HG03575 (cell line): ENCODE results near the gene ATF4.

Experiments
- ATAC-seq: cut with Tn5 transposase; IDR thresholded peaks from one replicate; pipeline ENCODE4 v1.9.1; 2021; ENCODE audit not compliant: unreplicated experiment, insufficient number of reproducible peaks, low FRiP score; ENCODE audit errors: extremely low read depth

Gene ATF4

GRCh38 chr22:39545386-39546365, 25.3 kb downstream of the ATF4 start:
- no peak for ATAC-seq

DNA sequence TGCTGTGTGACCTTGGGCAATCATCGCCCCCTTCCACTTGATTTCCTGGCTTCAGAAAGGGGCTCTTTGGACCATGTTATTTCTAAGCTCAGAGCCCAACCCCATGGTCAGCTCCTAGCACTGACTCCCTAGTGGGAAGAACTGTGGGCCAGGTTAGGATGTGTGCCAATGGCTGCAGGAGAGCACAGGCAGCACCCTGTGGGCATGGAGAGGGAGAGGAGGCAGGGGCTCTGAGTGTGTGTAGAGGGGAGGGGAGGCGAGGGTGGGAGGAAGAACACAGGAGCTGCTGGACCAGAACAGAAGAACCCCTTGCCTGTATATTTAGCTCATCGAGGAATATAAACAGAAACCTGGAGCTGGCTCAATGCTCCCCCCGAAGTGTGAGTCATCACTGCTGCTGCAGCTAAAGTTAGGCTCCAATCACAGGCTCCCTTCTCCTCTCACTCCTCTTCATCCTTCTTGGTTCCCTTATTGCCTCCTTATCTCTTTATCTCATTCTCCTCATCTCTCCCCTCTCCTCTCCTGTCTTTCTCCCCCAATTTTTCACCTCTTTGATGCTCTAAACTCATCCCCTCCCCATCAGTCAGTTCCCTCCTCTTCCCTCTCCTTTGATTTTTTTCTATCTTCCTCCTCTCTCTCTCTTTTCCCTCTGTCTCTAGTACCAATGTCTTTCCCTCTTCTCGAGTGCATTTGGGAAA, 26.7 kb downstream of the ATF4 start:
- no peak for ATAC-seq

DNA sequence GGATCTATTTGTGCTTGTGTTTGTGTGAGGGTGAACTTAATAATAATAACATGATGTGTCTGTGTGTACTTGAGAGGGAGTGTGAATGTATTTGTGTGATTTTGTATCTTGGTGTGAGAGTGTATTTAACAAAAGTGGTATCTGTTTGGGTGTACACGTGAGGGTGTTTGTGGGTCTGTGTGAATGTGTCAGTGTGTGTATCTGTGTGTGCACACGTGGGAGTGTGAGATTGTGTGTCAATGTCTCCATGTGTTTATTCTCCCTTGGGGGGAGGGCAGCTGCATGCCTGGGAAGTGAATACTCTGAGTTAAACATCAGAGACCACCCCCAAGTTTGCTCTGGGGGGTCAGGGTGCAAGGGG, 27.2 kb downstream of the ATF4 start:
- no peak for ATAC-seq

GRCh38 chr22:39553429-39553828, 33.1 kb downstream of the ATF4 start:
- no peak for ATAC-seq

DNA sequence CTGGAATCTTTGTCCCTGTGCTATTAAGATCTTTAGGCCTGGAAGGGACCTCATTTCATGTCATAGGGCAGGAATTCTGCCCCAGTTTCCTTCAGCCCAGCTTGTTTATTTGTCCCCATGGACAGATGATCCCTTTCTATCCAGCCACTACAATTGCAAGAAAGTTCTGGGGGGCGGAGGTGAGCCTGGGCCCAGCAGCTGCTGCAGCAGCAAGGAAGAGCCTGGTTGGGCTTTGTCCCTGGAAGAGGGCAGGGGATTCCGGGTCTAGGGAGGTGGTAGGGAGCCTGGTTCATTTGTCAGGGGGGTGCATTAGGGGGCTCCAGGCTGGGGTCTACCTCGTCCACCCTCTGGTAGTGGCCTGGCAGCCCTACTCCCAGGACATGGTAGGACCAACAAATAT, 33.8 kb downstream of the ATF4 start:
- no peak for ATAC-seq

GRCh38 chr22:39556970-39557841, 36.8 kb downstream of the ATF4 start:
- no peak for ATAC-seq

DNA sequence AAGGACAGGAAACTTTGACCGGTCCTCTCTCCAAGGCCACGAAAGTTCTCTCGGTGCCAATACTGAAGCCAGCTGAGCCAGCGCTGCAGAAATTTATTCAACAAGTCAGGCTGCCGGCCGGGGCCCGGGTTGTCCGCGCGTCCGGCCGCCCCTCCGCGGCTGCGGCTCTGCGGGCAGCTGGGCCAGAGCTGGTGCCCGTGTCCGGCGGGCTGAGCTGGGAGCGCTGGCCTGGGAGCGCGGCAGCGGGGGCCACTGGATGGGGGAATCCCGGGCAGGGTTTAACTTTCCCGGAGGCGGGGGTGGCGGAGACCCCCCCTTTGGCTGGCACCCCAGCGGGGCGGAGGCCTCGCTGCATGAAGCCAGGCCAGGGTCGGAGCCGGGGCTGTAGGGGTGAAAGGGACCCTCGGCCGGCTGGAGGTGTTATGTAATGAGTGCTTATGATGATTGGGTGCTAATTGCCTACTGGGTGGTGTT, 37.9 kb downstream of the ATF4 start:
- ATAC-seq, result no peak

GRCh38 chr22:39558950-39559349, 38.6 kb downstream of the ATF4 start:
- no peak for ATAC-seq

DNA sequence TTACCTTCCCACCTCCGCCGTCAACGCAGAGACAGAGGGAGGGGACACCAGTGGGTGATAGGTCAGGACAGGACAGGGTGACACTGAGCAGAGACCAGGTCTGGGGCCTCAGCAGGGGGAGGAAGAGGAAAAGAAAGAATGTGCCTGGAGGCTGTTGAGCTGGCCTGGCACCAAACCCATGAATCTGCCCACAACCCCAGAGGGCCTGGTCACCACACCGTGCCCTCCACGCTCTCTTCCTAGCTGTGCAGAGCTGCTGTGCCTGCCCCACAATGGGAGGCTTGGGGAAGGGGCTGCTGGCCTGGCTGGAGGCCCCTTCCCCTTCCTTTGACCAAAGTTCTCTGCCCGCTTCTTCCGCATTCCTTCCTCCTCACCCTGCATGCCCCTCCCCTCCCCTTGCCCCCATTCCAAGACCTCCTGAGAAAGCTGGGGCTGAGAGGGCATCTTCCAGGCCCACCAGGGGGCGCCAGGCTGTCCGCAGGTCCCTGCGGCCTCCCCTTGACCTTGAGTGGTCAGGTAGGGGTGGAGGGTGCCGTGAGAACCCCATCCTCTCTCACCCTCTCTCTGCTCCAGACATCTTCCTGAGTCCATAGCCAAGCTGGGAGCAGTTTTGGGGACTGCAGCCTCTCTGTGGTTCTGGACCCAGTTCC, 39.2 kb downstream of the ATF4 start:
- ATAC-seq, result no peak

DNA sequence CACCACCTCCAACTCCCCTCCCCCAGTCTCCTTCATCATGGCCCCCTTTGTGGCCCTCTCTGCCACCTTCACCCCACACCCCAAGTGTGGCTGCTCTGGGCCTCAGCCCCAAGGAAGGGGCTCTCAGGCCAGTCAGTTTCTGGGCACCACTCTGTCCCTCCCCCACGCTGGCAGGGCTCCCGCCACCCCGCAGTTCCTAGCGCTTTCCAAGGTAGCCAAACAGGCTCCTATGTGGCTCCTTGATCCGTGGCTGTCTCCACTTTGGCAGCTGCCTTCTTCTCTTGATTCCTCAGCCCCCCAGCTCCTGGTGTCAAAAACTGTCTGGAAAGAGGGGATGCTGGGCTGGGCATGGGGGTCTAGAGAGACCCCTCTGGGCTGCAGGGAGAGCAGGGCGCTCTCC, 39.8 kb downstream of the ATF4 start:
- ATAC-seq, result no peak

- no peak for ATAC-seq
Observed at GRCh38 chr22:39562839-39563489, 42.6 kb downstream of the ATF4 start.

- ATAC-seq, result no peak
Observed at GRCh38 chr22:39563571-39564428, 43.4 kb downstream of the ATF4 start.

GRCh38 chr22:39565414-39565944, 45.1 kb downstream of the ATF4 start:
- ATAC-seq, result no peak

DNA sequence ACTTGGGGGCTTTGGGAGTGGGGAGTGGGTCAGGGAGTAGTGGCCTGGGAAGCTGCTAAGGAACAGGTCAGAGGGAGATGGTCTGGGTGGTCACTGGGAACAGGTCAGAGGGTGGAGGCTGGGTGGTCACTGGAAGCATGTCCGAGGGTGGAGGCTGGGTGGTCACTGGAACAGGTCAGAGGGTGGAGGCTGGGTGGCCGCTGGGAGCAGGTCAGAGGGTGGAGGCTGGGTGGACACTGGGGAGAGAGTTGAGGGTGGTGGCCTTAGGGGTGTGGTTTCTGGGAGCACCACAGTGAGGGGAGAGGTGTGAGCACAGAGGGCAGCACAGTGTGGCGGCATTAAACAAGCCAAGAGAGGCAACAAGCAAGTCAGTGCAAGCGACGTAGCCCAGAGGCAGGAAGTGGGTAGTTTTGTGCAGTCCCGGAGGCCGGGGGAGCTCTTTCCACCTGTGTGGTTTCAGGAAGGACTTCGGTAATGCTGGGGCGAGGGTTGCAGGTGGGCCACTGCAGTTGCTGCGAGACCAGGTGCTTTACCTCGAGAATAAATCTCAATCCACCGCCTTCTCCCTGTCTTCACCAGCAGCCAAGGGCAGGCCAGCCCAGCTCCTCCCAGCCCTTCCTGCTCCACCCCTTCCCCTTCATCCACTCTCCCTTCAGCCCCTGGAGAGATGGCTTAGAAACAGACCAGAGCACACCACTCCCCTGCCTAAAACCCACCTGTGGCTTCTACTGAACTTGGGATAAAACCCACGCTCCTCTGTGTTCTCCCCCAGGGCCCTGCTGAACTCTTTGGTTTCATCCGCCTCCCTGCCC, 47.0 kb downstream of the ATF4 start:
- no peak for ATAC-seq

DNA sequence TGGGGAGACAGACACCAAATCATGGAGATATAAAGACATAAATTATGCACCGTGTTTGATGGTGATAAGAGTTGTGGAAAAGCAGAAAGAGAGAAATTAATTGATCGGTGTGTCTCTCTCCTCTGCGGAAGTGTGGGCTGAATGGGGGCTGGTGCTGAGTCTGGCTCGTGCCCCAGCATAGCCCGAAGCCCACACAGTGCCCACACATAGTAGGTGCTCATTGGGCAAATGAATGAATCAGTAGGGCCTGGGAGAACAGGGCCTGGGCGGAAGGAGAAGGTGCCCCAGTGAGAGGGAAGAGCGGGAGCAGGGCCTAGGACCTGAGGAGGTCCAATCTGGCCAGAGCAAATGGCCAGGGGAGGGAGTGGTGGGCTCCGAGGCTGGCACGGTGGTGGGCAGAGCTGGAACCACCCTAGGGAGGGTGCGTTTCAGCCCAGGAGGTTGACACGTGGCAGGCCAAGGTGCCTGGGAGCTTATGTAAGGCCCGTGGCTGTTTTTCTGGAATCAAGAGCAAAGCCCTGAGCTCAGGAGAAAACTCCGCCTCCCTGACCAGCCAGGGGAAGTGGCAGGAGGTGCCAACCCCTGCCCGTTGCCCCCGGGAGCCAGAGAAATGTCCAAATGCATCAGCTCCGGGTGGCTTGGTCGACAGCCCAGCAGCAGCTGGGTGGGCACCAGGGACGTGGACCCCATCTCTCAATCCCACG, 48.1 kb downstream of the ATF4 start:
- ATAC-seq, result no peak

DNA sequence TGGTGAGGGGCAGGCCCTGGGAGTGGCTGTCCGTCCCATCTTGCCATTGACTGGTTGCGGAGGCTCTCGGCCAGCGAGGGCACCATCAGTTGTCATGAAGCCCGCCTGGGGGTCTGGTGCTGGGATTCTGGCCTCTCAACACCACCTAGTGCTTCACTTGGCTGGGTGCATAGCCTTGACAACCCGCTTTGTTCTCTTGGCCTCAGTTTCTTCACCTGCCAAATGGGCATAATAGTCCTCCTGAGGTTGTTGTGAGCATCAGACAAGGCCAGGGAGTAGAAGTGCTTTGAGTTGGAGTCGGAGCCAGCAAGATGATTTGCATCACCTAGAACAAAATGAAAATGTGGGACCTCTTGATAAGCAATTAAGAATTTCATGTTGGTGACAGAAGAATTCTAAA, 48.7 kb downstream of the ATF4 start:
- no peak for ATAC-seq
